RPMI8226 (cell line): ENCODE results near the gene CDH23.

Experiments
- DNase-seq: peaks from one replicate; pipeline ENCODE4 v3.0.0-alpha.2; 2015

The CDH23 gene

GRCh38 chr10:71646592-71647292 lies 250.0 kb downstream of the CDH23 start:
- DNase-seq: no peak

GRCh38 chr10:71647526-71648253 lies 251.0 kb downstream of the CDH23 start:
- no peak for DNase-seq

GRCh38 chr10:71648254-71648932 lies 251.7 kb downstream of the CDH23 start:
- no peak for DNase-seq

- DNase-seq: no peak
Measured at GRCh38 chr10:71648933-71649320, 252.2 kb downstream of the CDH23 start.

- DNase-seq: no peak
Measured at GRCh38 chr10:71649631-71650030, 252.9 kb downstream of the CDH23 start.

- no peak for DNase-seq
Measured at GRCh38 chr10:71650397-71650796, 253.7 kb downstream of the CDH23 start.

GRCh38 chr10:71651428-71651827 lies 254.7 kb downstream of the CDH23 start:
- no peak for DNase-seq

GRCh38 chr10:71651928-71652327 lies 255.2 kb downstream of the CDH23 start:
- DNase-seq: peak; percentile 55

- DNase-seq: no peak
Measured at GRCh38 chr10:71653044-71653443, 256.3 kb downstream of the CDH23 start.

- no peak for DNase-seq
Measured at GRCh38 chr10:71656220-71656619, 259.5 kb downstream of the CDH23 start.

GRCh38 chr10:71657604-71658466 lies 261.1 kb downstream of the CDH23 start:
- DNase-seq: no peak

GRCh38 chr10:71658467-71658745 lies 261.7 kb downstream of the CDH23 start:
- no peak for DNase-seq

- no peak for DNase-seq
Measured at GRCh38 chr10:71659111-71659634, 262.5 kb downstream of the CDH23 start.

- no peak for DNase-seq
Measured at GRCh38 chr10:71659737-71660136, 263.0 kb downstream of the CDH23 start.

GRCh38 chr10:71660313-71660712 lies 263.6 kb downstream of the CDH23 start:
- DNase-seq: no peak

- no peak for DNase-seq
Measured at GRCh38 chr10:71661060-71661622, 264.4 kb downstream of the CDH23 start.

- no peak for DNase-seq
Measured at GRCh38 chr10:71661779-71662336, 265.1 kb downstream of the CDH23 start.

- DNase-seq: no peak
Measured at GRCh38 chr10:71663311-71663710, 266.6 kb downstream of the CDH23 start.

GRCh38 chr10:71664585-71664984 lies 267.9 kb downstream of the CDH23 start:
- DNase-seq: no peak

- no peak for DNase-seq
Measured at GRCh38 chr10:71665456-71665855, 268.7 kb downstream of the CDH23 start.

- no peak for DNase-seq
Measured at GRCh38 chr10:71666639-71667386, 270.1 kb downstream of the CDH23 start.

GRCh38 chr10:71667387-71667752 lies 270.6 kb downstream of the CDH23 start:
- DNase-seq: no peak
